ENCODE results near the gene ARPP19. TPM values are rescaled to one million over a fixed set of nuclear protein-coding genes. Genes with fewer than 3 reads are reported as not detected.
"Not testable (repeated sequence)": the region's sequence is repeated elsewhere in the genome, so short reads cannot be mapped to it uniquely, and the experiment has no call there.

ARPP19 gene
- total RNA-seq, 1 donor from 2014 or later = 104 TPM

DNA sequence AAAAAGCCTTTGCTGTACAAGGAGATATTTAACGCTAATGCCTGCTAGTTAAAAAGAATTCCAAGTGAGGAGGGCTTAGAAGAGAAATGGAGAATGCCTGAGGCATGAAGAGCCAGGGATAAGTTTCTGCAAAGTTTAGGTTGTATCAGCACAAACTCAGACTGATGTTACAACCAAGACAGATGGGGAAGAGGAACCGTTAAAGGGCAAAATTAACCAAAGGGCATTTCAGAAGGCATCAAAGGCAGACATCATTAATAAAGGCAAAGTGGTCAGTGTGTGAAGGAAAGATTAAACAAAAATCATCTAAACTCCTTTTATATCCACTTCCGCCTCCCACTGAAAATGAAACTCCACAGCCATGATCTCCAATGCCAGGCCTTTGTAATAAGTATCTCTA, 47.1 kb downstream of the ARPP19 start:
- no peak for DNase-seq (ENCODE audit: low read depth)
- no peak for TF ChIP-seq CTCF (conservative IDR thresholded peaks at IDR 0.05; ENCODE audit: low read depth, low read length)
- no peak overlapping the region for H3K4me3 ChIP-seq (ENCODE audit: low read depth, low read length)

DNA sequence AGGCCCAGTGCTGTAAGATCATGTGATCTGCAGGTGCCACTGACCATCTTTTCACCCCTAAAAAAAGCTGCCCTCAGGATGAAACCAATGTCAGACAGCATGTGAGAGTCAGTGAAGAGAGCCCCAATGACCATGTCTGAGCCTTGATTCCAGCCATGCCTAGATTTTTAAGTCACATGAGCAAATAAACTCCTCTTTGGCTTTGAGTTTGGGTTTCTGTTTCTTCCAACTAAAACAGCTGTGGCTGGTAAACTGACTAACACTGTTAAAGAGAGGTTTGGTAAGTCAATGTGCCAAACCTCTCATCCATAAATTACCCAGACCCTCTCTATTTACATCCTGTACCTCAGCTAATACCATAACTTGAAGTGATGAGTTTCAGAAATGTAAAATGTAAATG, 48.4 kb downstream of the ARPP19 start:
- TF ChIP-seq CTCF (conservative IDR thresholded peaks at IDR 0.05; ENCODE audit: low read depth, low read length) = no peak
- H3K4me3 ChIP-seq (ENCODE audit: low read depth, low read length) = no peak overlapping the region
- no peak for DNase-seq (ENCODE audit: low read depth)

- no peak for TF ChIP-seq CTCF (conservative IDR thresholded peaks at IDR 0.05; ENCODE audit: low read depth, low read length)
- DNase-seq (ENCODE audit: low read depth) = no peak
- H3K4me3 ChIP-seq (ENCODE audit: low read depth, low read length) = no peak overlapping the region
Measured at GRCh38 chr15:52518487-52519371, 50.1 kb downstream of the ARPP19 start.

GRCh38 chr15:52517014-52517413, 51.8 kb downstream of the ARPP19 start:
- DNase-seq (ENCODE audit: low read depth) = no peak
- TF ChIP-seq CTCF (conservative IDR thresholded peaks at IDR 0.05; ENCODE audit: low read depth, low read length) = no peak
- H3K4me3 ChIP-seq (ENCODE audit: low read depth, low read length) = no peak overlapping the region

DNA sequence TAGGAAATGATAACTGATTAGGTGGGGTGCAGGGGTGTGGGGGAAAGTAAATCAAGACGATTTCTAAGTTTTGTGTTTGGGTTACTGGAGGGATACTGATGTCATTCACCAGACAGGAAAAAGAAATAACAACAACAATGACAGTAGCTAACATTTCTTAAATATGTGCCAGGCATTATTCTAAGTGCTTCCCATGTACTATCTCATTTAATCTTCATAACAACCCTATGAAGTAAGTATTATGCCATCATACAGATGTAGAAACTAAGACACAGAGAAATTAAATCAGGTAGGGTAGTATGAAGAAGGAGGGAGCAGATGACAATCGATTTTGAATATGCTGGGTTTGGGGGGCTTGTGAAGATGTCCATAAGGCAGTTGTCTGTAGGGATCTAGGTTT, 53.5 kb downstream of the ARPP19 start:
- no peak overlapping the region for H3K4me3 ChIP-seq (ENCODE audit: low read depth, low read length)
- TF ChIP-seq CTCF (conservative IDR thresholded peaks at IDR 0.05; ENCODE audit: low read depth, low read length) = no peak
- DNase-seq (ENCODE audit: low read depth) = no peak

- no peak overlapping the region for H3K4me3 ChIP-seq (ENCODE audit: low read depth, low read length)
- DNase-seq (ENCODE audit: low read depth) = no peak
- no peak for TF ChIP-seq CTCF (conservative IDR thresholded peaks at IDR 0.05; ENCODE audit: low read depth, low read length)
Measured at GRCh38 chr15:52514482-52514881, 54.3 kb downstream of the ARPP19 start.

- DNase-seq (ENCODE audit: low read depth); H3K4me3 ChIP-seq (ENCODE audit: low read depth, low read length): not testable (repeated sequence)
Measured at GRCh38 chr15:52512869-52513268, 56.0 kb downstream of the ARPP19 start.
